ENCODE measurements around the gene SAMD14.

The SAMD14 gene

DNA sequence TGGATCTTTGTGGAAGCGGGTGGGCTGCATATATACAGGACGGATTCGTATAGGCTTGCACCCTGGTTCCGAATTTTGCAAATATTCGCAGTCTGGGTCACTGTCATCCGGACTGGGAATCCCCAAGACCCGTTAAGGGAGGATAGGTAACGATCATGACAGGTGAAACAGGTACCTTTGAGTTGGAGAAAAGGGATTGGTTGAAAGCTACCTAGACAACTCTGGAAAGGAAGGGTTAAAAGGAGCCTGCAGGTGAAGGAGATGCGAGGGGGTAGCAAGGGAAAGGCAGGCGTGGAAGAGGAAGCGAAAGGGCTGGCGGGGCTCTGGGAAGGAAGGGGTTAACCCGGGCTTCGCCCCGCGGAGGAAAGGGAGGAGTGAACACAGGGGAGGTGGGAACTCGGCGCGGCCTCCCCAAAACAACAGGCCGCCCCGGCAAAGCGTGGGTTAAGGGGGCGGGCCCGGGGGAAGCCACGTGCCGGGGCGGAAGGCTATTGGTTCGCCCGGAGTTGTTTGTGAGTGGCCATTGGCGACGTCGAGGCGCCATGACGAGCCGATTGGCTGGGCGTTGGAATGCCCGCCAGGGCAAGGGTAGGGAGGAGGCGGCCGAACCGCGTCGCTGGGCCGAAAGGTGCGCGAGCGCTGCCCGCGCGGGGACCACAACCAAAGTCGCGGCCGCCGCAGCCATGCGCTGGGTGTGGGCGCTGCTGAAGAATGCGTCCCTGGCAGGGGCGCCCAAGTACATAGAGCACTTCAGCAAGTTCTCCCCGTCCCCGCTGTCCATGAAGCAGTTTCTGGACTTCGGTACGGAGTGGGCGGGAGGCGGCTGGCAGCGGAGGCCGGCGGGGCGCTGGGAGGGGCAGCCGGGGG lies 35.0 kb downstream of the SAMD14 start, which contains the start of gene PDK2:
Gene PDK2 (plus strand): TSS at position 599 of the 867 bp plus-strand sequence. CDS start 85 bp downstream, at position 684.
- peak; percentile 96 for DNase-seq

DNA sequence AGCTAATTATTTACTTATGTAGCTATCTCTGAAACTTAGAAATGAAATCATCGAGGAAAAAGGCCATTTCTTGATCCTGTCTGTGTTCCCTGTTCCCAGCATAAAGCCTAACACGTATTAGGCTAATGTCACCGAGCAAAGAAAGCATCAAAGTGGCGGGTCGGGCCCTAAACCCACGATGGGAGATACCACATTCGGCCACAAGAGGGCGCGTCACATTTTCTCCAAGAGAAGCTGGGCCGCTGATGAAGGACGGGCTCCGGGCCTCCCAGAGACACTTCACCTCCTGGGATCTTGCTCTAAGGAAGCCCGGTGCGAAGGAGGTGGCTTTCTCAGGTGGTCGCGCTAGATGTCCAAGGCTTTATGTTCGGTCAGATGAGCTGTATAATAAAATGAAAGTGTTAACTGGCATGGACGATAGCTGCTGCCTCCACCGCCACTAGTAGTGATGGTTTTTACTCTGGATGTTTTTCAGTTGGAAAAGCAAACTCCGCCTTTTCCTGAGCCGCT lies 35.7 kb downstream of the SAMD14 start:
- peak; percentile 94 for DNase-seq

DNA sequence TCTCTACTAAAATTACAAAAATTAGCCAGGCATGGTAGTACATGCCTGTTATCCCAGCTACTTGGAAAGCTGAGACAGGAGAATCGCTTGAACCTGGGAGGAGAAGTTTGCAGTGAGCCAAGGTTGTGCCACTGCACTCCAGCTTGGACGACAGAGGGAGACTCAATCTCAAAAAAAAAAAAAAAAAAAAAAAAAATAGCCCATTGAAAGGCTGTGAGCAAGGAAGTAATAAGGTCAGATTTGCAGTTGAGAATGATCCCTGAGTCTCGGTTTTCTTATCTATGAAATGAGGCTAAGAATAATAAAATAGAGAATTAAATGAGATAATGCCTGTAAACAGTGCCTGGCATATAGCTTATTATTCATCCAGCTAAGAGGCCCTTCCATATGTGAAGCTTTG lies 36.2 kb downstream of the SAMD14 start:
- no peak for DNase-seq

DNA sequence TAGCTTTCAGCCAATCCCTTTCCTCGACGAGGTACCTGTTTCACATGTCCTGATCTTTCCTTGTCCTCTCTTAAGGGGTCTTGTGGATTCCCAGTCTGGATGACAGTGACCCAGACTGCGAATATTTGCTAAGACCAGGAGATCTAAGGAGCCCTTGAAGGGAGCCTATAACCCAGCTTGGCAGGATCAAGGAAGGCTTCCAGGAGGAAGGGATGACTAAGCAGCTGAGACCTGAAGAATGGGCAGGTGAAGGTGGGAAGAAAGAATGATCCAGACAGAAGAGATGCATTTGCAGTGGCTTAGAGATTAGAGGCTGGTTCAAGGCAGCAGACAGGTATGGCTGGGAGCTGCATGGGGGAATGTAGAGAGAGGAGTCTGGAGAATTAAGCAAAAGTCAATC lies 36.7 kb downstream of the SAMD14 start:
- DNase-seq, result no peak

DNA sequence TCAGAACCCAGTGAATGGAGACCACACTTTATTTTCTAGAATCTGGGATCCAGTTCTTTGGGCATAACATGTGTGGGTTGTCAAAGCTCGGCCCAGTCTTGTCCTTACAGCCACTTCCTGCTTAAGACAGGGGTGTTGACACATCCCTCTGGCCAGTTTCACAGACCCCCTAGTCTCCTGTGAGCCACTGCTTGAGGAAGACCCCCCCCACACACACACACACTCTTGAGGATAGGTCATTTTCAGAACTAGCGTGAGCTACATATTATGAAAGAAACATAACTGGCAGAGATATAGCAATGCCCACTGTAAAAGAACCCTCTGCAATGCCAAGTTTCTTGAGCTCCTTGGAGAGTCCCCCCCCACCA lies 38.1 kb downstream of the SAMD14 start:
- no peak for DNase-seq

DNA sequence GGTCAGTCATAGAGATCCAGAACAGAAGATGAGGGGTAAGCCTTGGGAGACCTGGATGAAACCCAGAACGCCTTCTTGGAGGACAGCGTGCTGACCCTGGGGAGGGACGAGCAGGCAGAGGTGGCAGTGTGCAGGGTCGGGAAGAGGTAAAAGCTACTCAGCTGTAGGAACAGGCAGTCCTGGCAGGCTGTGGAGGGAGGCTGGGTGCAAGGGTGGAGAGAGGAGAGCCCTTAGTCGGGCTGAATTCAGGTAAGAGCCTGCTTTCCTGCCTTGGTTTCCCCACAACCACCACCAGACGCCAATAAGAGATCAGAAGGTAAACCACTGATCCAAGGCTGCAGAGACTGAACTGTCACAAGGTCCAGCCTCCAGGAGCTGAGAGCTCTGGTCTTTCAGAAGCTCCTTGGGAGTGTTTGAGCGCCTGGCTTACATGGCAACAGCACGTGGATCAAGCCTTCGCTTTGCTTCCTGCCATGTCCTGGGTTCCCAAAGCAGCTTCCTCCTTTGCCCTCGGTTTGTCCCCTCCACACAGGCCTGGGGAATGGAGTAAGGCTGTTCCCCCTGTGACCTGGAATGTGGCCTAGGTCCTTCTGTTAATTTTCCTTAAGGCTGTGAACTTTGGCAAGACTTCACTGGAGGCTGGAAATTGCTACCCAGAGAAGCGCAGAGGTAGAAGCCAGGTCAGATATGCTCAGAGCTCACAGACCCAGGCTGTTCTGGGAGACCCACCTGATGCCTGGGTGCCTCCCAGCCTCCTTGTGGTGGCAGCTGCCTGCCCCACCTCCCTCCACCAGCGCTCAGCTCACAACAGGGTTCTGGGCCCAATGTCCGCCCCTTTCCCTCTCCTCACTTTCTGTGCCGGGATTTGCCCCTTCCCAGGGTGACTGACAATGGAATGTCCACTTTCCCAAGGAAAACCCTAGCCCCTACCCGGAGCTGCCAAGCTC lies 38.7 kb downstream of the SAMD14 start:
- DNase-seq, result no peak

DNA sequence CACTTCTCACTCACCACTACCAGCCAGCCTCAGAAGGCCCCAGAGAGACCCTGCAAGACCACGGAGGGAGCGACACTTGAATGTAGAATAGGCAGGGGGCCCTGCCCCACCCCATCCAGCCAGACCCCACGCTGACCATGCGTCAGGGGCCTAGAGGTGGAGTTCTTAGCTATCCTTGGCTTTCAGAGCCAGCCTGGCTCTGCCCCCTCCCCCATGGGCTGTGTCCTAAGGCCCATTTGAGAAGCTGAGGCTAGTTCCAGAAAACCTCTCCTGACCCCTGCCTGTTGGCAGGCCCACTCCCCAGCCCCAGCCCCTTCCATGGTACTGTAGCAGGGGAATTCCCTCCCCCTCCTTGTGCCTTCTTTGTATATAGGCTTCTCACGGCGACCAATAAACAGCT lies 39.9 kb downstream of the SAMD14 start:
- no peak for DNase-seq

DNA sequence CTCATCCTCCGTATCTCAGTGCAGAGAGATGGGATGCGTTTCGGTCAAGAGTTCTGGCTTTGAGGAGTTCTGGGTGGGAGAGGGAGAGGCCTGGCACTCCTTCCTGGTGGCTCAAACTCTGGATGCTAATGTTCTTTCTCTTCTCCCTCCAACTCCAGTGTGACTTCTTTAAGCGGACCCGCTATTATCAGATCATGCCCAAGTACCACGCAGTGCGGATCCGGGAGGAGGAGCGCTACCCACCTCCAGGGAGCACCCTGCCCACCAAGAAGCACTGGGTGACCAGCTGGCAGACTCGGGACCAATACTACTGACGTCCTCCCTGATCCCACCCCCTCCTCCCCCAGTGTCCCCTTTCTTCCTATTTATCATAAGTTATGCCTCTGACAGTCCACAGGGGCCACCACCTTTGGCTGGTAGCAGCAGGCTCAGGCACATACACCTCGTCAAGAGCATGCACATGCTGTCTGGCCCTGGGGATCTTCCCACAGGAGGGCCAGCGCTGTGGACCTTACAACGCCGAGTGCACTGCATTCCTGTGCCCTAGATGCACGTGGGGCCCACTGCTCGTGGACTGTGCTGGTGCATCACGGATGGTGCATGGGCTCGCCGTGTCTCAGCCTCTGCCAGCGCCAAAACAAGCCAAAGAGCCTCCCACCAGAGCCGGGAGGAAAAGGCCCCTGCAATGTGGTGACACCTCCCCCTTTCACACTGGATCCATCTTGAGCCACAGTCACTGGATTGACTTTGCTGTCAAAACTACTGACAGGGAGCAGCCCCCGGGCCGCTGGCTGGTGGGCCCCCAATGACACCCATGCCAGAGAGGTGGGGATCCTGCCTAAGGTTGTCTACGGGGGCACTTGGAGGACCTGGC lies 40.8 kb downstream of the SAMD14 start:
- DNase-seq, result no peak

DNA sequence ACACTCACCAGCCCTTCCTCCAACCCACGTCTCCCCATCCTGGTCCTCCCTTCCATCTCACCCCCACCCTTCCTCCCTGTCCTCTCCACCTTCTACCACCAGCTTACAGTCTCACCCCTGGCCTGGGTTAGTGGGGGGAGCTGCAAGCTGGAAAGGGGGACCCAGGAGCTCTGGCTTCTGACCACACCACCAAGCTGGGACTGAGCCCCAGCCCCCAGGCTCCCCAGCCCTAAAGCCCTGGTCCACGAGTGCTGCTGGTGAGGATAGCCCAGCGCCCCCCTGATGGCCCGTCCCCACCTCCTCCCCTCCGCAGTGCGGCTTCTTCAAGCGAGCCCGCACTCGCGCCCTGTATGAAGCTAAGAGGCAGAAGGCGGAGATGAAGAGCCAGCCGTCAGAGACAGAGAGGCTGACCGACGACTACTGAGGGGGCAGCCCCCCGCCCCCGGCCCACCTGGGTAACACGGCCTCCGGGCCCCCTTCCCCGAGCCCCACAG lies 42.0 kb downstream of the SAMD14 start:
- no peak for DNase-seq

DNA sequence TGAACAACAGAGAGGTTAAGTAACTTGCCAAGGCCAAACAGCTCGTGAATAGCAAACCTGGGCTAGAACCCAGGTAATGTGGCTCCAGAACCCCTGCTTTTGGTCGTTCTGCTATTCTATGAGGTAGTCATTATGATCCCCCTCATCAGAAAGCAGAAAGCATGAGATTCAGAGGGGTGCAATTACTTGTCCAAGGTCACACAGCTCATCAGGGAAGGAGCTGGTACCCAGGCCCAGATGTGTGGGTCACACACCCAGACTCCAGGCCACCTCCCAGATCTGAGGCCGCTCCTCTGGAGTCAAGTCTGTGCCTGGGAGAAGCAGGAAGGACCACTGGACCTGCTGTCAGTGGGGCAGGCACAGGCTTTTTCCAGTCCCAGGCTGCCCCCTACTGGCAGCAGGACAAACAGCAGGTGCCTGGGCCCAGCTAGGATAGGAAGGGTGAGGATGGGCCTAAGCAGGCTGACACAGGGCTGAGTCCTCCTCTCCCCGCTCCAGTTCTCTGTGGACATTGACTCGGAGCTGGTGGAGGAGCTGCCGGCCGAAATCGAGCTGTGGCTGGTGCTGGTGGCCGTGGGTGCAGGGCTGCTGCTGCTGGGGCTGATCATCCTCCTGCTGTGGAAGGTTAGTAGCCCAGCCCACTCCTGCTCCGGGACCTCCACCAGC lies 42.6 kb downstream of the SAMD14 start:
- DNase-seq, result peak; percentile 83

DNA sequence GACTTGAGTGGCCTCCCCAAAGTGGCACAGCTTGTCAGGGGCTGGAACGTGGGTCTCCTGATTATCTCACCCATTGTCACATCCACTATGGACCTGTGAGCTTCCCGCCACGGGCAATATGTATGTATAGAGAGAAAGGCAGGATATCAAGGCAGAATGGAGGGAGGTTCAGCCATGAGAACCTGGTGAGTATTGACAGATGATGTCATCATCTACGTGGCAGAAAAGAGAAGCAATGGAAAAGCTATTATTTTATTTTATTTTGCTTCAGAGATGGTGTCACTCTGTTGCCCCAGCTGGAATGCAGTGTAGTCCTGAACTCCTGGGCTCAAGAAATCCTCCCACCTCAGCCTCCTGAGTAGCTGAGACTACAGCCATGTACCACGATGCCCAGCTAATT lies 48.2 kb downstream of the SAMD14 start:
- DNase-seq, result no peak

DNA sequence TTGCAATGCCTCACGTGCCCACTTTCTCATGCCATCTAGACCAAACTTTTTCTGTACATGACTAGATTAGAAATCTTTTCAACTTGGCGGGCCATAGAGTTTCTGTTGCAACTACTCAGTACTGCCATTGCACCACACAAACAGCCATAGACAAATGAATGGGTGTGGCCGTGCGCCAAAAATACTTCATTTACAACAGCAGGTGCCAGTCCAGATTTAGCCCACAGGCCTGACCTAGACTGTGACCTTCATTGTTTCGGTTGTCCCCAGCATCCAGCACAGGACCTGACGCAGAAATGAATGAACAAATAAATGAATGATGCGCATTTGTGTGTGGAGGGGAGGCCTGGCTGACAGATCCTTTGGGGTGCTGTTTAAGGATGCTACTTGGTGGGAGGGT lies 49.1 kb downstream of the SAMD14 start:
- DNase-seq, result no peak

DNA sequence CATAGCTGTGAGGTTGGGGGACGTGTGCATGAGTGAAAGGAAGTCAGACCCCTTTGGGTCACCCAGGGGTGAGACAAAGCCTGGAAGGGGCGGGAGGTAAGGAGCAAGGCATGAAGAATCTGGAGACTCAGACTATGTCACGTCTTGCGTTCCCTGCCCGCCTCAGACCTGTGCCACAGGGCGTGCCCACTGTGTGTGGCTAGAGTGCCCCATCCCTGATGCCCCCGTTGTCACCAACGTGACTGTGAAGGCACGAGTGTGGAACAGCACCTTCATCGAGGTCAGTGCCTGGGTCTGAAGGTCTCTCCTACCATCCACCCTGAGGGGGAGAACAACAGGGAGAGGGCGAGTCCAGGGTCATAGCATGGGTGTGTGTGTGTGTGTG lies 49.9 kb downstream of the SAMD14 start:
- DNase-seq, result no peak

DNA sequence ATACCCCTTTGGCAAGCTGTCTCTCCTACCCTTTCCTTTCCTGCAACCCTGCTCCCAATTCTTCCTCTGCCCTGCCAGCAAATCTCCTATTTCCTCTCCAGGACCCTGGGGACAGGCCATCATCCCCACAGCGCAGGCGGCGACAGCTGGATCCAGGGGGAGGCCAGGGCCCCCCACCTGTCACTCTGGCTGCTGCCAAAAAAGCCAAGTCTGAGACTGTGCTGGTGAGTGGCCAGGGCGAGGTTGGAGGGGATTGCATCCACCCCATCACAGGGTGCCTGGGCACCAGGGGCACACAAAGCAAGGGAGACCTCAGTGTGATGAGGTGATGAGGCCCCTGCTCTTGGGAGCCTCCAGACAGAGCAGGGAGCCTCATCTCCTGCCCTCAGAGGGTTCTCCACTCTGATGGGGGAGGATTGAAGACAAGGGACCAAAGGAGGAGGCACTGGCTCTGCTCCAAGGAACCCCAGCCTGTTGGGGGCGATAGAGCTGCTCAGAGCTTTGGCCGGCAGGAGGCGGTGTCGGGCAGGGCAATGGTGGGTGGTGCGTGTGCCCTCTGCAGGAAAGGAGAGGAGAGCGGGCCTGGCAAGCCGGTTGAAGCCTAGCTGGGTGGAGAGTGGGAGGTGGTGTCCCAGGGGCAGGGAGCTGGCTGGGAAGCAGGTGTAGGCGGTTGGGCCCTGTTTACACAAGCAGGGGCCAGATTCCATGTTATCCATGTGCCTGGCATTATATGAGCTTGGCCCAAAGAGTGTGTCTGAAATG lies 50.4 kb downstream of the SAMD14 start:
- DNase-seq, result peak; percentile 54

DNA sequence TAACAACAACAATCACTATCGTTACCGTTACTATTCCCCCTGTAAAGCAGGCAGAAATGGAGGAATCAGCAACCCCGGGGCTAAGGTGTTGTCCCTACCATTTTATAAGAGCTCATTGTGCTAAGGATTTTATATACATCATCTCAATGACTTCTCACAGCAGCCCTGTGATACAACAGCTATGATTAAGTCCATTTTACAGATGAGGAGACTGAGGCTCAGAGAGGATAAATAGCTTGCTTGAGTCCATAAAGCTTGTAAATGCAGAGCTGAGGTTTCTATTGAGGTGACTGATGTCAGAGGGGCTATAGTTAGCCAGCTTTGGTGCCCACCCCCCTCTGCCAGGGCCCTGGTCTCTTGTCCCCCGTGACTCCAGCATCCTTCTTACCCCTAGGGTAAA lies 51.5 kb downstream of the SAMD14 start:
- no peak for DNase-seq

DNA sequence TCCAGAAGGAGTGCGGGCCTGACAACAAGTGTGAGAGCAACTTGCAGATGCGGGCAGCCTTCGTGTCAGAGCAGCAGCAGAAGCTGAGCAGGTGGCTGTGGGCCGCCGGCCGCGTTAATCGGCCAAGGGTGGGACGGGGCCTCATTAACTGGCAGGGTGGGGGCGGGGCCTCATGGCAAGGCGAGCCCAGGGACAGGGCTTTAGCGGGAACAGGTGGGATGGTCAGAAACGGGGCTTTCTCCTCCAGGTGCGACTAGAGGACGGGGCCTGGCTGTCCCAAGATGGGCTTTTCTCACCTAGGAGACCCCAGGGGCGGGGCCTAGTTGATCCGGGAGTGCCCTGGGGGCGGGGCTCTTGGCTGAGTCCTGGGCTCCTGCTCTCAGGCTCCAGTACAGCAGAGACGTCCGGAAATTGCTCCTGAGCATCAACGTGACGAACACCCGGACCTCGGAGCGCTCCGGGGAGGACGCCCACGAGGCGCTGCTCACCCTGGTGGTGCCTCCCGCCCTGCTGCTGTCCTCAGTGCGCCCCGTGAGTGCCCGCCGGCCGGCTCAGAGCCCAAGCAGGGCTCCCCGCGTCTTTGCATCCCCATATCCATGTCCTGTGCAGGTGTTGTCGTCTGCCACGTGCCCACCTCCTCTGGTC lies 53.2 kb downstream of the SAMD14 start:
- no peak for DNase-seq

DNA sequence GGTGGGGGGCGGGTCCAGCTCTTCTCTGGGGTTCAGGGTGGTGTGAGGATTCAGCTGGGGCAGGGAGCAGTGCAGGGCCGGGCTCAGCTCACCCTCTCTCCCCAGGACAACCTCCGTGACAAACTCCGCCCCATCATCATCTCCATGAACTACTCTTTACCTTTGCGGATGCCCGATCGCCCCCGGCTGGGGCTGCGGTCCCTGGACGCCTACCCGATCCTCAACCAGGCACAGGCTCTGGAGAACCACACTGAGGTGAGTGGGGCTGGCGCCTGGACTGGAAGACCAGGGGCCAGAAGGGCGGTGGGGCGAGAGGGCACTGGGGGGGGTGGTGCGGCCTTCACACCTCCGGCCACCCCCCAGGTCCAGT lies 53.8 kb downstream of the SAMD14 start:
- DNase-seq, result no peak

DNA sequence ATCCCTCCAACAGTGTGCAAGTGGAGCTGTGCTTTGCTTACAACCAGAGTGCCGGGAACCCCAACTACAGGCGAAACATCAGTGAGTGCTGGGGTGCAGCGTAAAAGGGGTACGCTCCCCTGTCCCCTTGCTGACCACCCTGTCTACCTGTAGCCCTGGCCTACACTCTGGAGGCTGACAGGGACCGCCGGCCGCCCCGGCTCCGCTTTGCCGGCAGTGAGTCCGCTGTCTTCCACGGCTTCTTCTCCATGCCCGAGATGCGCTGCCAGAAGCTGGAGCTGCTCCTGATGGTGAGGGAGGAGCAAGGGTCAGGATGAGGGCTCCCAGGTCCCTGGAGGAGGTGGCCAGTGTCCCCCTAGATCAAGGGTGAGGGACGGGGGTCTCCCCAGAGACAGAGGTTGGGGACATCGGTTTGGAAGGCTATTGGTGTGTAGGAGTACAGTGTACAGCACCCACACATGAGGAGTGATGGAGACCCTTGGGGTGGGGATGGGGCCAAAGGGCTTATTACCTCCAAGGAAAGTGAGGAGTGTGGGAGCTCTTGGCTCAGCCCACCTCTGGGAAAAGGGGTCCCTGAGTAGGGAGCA lies 54.4 kb downstream of the SAMD14 start:
- DNase-seq, result no peak

DNA sequence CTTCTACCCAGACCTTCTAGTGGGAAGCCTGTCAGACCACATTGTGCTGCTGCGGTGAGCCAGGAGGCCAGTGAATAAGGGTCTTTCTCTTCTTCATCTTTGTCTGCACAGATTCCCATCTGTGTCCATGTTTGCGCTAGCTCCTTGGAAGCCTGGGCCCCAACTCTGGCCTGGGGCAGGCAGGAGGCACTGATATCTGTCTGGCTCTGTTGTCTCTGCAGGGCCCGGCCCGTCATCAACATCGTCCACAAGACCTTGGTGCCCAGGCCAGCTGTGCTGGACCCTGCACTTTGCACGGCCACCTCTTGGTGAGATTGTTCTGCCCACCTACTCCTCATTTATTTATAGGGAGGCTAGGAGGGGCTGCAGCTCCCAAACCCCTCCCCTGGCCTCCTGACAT lies 55.7 kb downstream of the SAMD14 start:
- no peak for DNase-seq

DNA sequence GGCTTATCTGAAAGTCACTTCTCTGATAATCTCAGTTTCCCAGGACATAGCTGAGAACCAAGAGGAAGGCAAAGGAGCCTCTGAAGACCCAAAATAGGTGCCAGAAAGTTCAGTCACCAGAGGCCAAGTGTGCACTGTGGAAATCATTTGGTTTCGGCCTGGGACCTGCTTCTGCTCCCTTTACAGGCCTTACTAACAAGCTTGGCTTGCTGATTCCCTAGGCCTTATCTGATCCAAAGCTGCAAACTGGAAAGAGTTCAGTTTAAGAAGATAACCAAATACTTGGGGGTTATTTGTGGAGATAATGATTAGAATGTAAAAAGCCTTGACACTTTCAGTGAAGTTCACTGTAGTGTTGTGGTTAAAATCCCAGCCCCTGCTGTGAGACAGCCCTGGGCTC lies 57.0 kb downstream of the SAMD14 start:
- no peak for DNase-seq
